PC-9 (cell line): Measurements from ENCODE around the gene SHOC2. TPM values are rescaled to one million over a fixed set of nuclear protein-coding genes. Genes with fewer than 3 reads are reported as not detected.

ENCODE experiments used
- BruUV-seq: library from RNA; stranded (reverse); fragments of 400-500 nt; replicated peaks from 2 replicates; lab custom pipeline; 2021; lab: Mats Ljungman, UMichigan
- CTCF ChIA-PET: fragments of 300-600 bp; sonication (Branson Sonifier 250); formaldehyde crosslinking; loops from one replicate; lab custom pipeline; 2022; ENCODE audit warnings: antibody characterized with exemption; lab: Charles Lee
- POLR2A ChIA-PET: fragments of 300-600 bp; sonication (Branson Sonifier 250); formaldehyde crosslinking; loops from one replicate; lab custom pipeline; 2022; ENCODE audit warnings: antibody characterized with exemption; ENCODE audit not compliant: unreplicated experiment; lab: Charles Lee
- DNase-seq, 2 experiments: peaks; one replicate each; pipeline versions ENCODE4 v3.0.0 to v3.0.0-alpha.2; 2015 to 2022; ENCODE audit warnings: mixed read lengths in 1 of 2
- H2AFZ ChIP-seq: fragments of 200-600 bp; sonication (generic); 2 replicates; pipeline ENCODE4 v1.8.1; 2017; ENCODE audit warnings: antibody characterized with exemption
- H3F3A ChIP-seq: fragments of 200-600 bp; sonication (generic); 2 replicates; pipeline ENCODE4 v1.8.1; 2017; ENCODE audit warnings: antibody characterized with exemption, mild to moderate bottlenecking, low read depth; ENCODE audit not compliant: insufficient read depth
- H3K27ac ChIP-seq: fragments of 200-600 bp; sonication (generic); 2 replicates; pipeline ENCODE4 v1.6.1; 2016; ENCODE audit warnings: mixed run types
- H3K27me3 ChIP-seq: fragments of 200-600 bp; sonication (generic); 2 replicates; pipeline ENCODE4 v1.6.1; 2016; ENCODE audit warnings: low read depth, mixed run types; ENCODE audit not compliant: insufficient read depth
- H3K36me3 ChIP-seq: fragments of 200-600 bp; sonication (generic); 2 replicates; pipeline ENCODE4 v1.6.1; 2016; ENCODE audit warnings: low read depth, mixed run types
- H3K4me1 ChIP-seq: fragments of 200-600 bp; sonication (generic); replicated peaks from 2 replicates; pipeline ENCODE4 v1.6.1; 2016; ENCODE audit warnings: mixed run types; ENCODE audit not compliant: insufficient read depth
- H3K4me2 ChIP-seq: fragments of 200-600 bp; sonication (generic); 2 replicates; pipeline ENCODE4 v1.6.1; 2017; ENCODE audit warnings: mixed run types
- H3K4me3 ChIP-seq: fragments of 200-600 bp; sonication (generic); 2 replicates; pipeline ENCODE4 v1.6.1; 2016; ENCODE audit warnings: mixed run types
- H3K79me2 ChIP-seq: fragments of 200-600 bp; sonication (generic); 2 replicates; pipeline ENCODE4 v1.6.1; 2017; ENCODE audit warnings: low read depth, mixed run types
- H3K9me2 ChIP-seq: fragments of 200-600 bp; sonication (generic); 2 replicates; pipeline ENCODE4 v1.8.1; 2017; ENCODE audit warnings: mild to moderate bottlenecking; ENCODE audit not compliant: insufficient read depth
- H3K9me3 ChIP-seq: fragments of 200-600 bp; sonication (generic); 2 replicates; pipeline ENCODE4 v1.8.1; 2016; ENCODE audit warnings: low read depth; ENCODE audit not compliant: insufficient read depth
- H4K20me1 ChIP-seq: fragments of 200-600 bp; sonication (generic); 2 replicates; pipeline ENCODE4 v1.8.1; 2017; ENCODE audit not compliant: insufficient read depth
- CTCF ChIP-seq: fragments of 200-600 bp; sonication (generic); conservative IDR thresholded peaks from 2 replicates; pipeline ENCODE4 v1.6.1; 2017; ENCODE audit warnings: mixed run types, antibody characterized with exemption, mild to moderate bottlenecking, moderate library complexity
- EZH2 ChIP-seq: fragments of 200-600 bp; sonication (generic); IDR thresholded peaks from 2 replicates; pipeline ENCODE4 v1.8.0; 2017; ENCODE audit warnings: antibody characterized with exemption, low read depth
- intact Hi-C: fragments of 100-400 bp; cut with micrococcal nuclease; formaldehyde crosslinking; loops from one replicate; pipeline ENCODE4 v1.10.0; 2022; ENCODE audit not compliant: unreplicated experiment
- total RNA-seq: library from RNA; stranded (reverse); gene quantifications from 2 replicates; pipeline ENCODE4 v1.2.3, GENCODE V29; 2021

Gene SHOC2
- total RNA-seq, 1 experiment from 2014 or later: 20.2 TPM

GRCh38 chr10:110978204-110978603 is 58.8 kb downstream of the SHOC2 start:
- no peak for TF ChIP-seq CTCF
- no peak for TF ChIP-seq EZH2
- DNase-seq: no peak
- H2AFZ ChIP-seq: no peak overlapping the region
- no peaks in the 10 kb centered on the region for H3F3A ChIP-seq
- no peaks in the 10 kb centered on the region for H3K27me3 ChIP-seq
- H3K4me2 ChIP-seq: no peak overlapping the region
- peaks cover 8% of the 10 kb centered on the region; the same call in 1 of the 2 replicates for H3K79me2 ChIP-seq
- H3K9me3 ChIP-seq: no peaks in the 10 kb centered on the region
- no peak overlapping the region for H3K27ac ChIP-seq
- no peaks in the 10 kb centered on the region for H3K36me3 ChIP-seq
- no peaks in the 10 kb centered on the region; the same call in 1 of the 2 replicates for H4K20me1 ChIP-seq
- H3K4me3 ChIP-seq: no peak overlapping the region
- no peaks in the 10 kb centered on the region for H3K9me2 ChIP-seq
- POLR2A ChIA-PET: no interaction called here
- no TSS peak for BruUV-seq
- CTCF ChIA-PET: no interaction called here
- H3K4me1 ChIP-seq: no peaks in the 10 kb centered on the region
- intact Hi-C loops: no loop called here

GRCh38 chr10:110979611-110980010 is 60.2 kb downstream of the SHOC2 start:
- Histone ChIP-seq H4K20me1 (no peaks in the 10 kb centered on the region; the same call in 1 of the 2 replicates), H3K9me3 (no peaks in the 10 kb centered on the region), H2AFZ (no peak overlapping the region), H3K79me2 (peaks cover 8% of the 10 kb centered on the region; the same call in 1 of the 2 replicates), H3K4me2 (no peak overlapping the region), H3F3A (no peaks in the 10 kb centered on the region), H3K27me3 (no peaks in the 10 kb centered on the region), H3K36me3 (no peaks in the 10 kb centered on the region), H3K4me3 (no peak overlapping the region), H3K9me2 (no peaks in the 10 kb centered on the region), H3K27ac (no peak overlapping the region), H3K4me1 (no peaks in the 10 kb centered on the region)
- no peak for DNase-seq
- intact Hi-C loops: no loop called here
- BruUV-seq: no TSS peak
- TF ChIP-seq CTCF: no peak
- no peak for TF ChIP-seq EZH2
- ChIA-PET POLR2A (interaction anchor here (0.5 kb wide), 1 partner anchor 61 kb away, joined by 4 read pairs; no protein-coding TSS in a partner anchor), CTCF (no interaction called here)

- Histone ChIP-seq H3F3A (no peaks in the 10 kb centered on the region), H4K20me1 (no peaks in the 10 kb centered on the region), H3K27ac (no peak overlapping the region), H3K4me1 (no peaks in the 10 kb centered on the region), H3K27me3 (no peaks in the 10 kb centered on the region), H3K36me3 (no peaks in the 10 kb centered on the region), H3K9me3 (no peaks in the 10 kb centered on the region), H3K4me3 (no peak overlapping the region), H2AFZ (no peak overlapping the region), H3K4me2 (no peak overlapping the region), H3K79me2 (peaks cover 8% of the 10 kb centered on the region; the same call in 1 of the 2 replicates), H3K9me2 (no peaks in the 10 kb centered on the region)
- intact Hi-C loops: no loop called here
- DNase-seq: no peak
- POLR2A ChIA-PET: no interaction called here
- no TSS peak for BruUV-seq
- CTCF ChIA-PET: no interaction called here
- TF ChIP-seq EZH2 (no peak), CTCF (no peak)
Observed at GRCh38 chr10:110980807-110981206, 61.4 kb downstream of the SHOC2 start.
